ENCODE results near the gene CCDC47. TPM values are rescaled to one million over a fixed set of nuclear protein-coding genes. Genes with fewer than 3 reads are reported as not detected.
A peak's percentile ranks its signal among the peaks of the same experiment; 100 is the strongest.
"Not testable (repeated sequence)": the region's sequence is repeated elsewhere in the genome, so short reads cannot be mapped to it uniquely, and the experiment has no call there.

CCDC47 gene
- total RNA-seq, 2 donors from 2014 or later, result 57.1 to 69.7 TPM

DNA sequence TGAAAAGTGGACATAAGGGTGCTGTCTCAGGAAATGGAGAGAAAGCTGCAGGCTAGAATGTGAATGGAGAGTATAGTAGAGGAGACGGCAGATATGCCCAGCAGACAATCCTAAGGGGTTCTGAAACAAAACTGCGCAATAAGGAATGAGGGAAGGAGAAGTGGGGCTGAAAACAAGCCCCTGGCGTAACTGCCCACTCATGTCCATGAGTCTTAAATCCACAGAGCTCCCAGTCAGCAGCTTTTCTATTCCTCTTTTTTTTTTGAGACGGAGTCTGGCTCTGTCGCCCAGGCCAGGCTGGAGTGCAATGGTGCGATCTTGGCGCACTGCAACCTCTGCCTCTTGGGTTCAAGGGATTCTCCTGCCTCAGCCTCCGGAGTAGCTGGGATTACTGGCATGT is 37.7 kb downstream of the CCDC47 start:
- Histone ChIP-seq H3K4me1 (peaks cover 0 to 7% of the 10 kb centered on the region in 2 donors), H3K9me3 (no peaks in the 10 kb centered on the region)
- TF ChIP-seq, protein P1, sequence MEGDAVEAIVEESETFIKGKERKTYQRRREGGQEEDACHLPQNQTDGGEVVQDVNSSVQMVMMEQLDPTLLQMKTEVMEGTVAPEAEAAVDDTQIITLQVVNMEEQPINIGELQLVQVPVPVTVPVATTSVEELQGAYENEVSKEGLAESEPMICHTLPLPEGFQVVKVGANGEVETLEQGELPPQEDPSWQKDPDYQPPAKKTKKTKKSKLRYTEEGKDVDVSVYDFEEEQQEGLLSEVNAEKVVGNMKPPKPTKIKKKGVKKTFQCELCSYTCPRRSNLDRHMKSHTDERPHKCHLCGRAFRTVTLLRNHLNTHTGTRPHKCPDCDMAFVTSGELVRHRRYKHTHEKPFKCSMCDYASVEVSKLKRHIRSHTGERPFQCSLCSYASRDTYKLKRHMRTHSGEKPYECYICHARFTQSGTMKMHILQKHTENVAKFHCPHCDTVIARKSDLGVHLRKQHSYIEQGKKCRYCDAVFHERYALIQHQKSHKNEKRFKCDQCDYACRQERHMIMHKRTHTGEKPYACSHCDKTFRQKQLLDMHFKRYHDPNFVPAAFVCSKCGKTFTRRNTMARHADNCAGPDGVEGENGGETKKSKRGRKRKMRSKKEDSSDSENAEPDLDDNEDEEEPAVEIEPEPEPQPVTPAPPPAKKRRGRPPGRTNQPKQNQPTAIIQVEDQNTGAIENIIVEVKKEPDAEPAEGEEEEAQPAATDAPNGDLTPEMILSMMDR (IDR thresholded peaks at IDR 0.05), result no peak

DNA sequence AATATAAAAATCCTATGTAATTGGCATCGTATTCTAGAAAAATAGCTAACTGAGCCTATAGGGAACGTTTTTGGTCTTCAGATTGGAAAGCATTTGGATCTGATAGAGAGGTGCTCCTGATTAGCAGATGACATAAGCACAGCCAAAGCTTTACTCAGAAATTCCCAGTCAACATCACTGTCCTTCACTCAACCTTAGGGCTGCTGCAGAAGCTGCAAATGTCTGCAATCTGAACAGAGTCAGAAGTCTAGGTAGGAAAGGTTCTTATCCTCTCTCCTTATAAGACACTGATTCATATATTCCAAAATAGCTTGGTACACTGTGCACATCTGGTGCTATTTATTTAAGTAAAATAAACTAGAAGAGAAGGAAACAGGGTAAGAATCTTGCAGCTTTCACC is 51.0 kb downstream of the CCDC47 start:
- DNase-seq (ENCODE audit: low spot score), result no peak
- Histone ChIP-seq H3K36me3 (peaks cover 15% of the 10 kb centered on the region), H3K9me3 (no peaks in the 10 kb centered on the region), H3K27ac (peak overlapping the region in 1 of 2 donors; percentile 42), H3K4me1 (peaks cover 0 to 3% of the 10 kb centered on the region in 2 donors), H3K27me3 (no peaks in the 10 kb centered on the region), H3K4me3 (no peak overlapping the region)
- TF ChIP-seq, protein P1 (IDR thresholded peaks at IDR 0.05), result no peak

More for the DNA sequence above, 37.7 kb downstream of the CCDC47 start:
- Histone ChIP-seq H3K27me3 (no peaks in the 10 kb centered on the region), H3K27ac (no peak overlapping the region), H3K36me3 (no peaks in the 10 kb centered on the region), H3K4me3 (no peak overlapping the region)
- DNase-seq (ENCODE audit: low spot score), result peak; percentile 34

DNA sequence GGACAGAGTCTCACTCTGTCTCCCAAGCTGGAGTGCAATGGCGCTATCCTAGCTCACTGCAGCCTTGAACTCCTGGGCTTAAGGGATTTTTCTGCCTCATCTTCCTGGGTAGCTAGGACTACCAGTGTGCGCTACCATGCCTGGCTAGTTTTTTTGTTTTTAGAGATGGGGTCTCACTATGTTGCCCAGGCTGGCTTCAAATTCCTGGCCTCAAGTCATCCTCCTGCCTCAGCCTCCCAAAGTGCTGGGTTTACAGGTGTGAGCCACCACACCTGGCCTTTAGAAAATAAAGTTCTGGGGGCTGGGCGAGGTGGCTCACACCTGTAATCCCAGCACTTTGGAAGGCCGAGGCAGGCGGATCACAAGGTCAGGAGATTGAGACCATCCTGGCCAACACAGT is 53.2 kb downstream of the CCDC47 start:
- not testable (repeated sequence) for H3K27ac ChIP-seq; H3K9me3 ChIP-seq; H3K36me3 ChIP-seq; DNase-seq (ENCODE audit: low spot score); H3K27me3 ChIP-seq; H3K4me1 ChIP-seq; H3K4me3 ChIP-seq

DNA sequence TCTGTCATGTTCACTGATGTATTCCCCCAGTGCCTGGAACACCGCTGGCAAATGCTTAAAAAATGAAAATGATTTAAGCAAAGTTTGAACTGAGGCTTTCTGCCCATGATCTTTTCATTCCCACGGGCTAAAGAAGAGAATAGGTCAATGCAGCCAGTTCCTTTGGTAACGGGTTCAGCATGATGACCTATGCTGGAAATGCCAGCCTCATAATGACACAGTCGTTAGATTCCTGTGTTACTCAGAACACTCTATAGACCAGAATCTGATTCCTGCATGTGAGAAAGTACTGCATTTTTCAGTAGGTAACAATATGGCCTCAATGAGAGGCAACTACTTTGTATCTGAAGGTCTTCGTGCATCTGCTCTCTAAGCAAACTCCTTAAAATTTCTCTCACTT is 54.4 kb downstream of the CCDC47 start:
- no peak for DNase-seq (ENCODE audit: low spot score)
- no peaks in the 10 kb centered on the region for H3K36me3 ChIP-seq
- TF ChIP-seq, protein P1 (IDR thresholded peaks at IDR 0.05), result no peak
- no peaks in the 10 kb centered on the region for H3K9me3 ChIP-seq
- H3K4me1 ChIP-seq, result peaks cover 0 to 3% of the 10 kb centered on the region in 2 donors
- no peak overlapping the region for H3K4me3 ChIP-seq
- no peak overlapping the region for H3K27ac ChIP-seq
- no peaks in the 10 kb centered on the region for H3K27me3 ChIP-seq

DNA sequence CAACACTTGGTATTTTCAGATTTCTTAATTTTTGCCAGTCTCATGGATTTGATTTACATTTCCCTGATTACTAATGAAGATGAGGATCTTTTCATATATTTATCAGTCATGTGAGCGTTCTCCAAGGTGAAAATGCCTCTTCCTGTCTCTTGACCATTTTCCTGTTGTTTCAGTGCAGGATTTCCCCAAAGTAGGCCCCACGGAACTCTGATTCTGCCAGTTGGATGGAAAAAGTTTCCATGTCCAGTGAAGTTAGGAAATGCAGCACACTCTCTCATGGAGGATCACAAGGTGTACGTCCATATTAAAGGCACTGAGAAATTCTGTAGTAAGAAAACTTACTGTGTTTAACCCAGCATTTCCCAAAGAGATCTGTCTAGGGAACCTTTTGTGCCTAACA is 57.0 kb downstream of the CCDC47 start:
- no peaks in the 10 kb centered on the region for H3K9me3 ChIP-seq
- no peak overlapping the region for H3K27ac ChIP-seq
- H3K27me3 ChIP-seq, result no peaks in the 10 kb centered on the region
- H3K4me1 ChIP-seq, result no peaks in the 10 kb centered on the region
- TF ChIP-seq, protein P1 (IDR thresholded peaks at IDR 0.05), result no peak
- H3K36me3 ChIP-seq, result peaks cover 12% of the 10 kb centered on the region
- no peak overlapping the region for H3K4me3 ChIP-seq
- no peak for DNase-seq (ENCODE audit: low spot score)

DNA sequence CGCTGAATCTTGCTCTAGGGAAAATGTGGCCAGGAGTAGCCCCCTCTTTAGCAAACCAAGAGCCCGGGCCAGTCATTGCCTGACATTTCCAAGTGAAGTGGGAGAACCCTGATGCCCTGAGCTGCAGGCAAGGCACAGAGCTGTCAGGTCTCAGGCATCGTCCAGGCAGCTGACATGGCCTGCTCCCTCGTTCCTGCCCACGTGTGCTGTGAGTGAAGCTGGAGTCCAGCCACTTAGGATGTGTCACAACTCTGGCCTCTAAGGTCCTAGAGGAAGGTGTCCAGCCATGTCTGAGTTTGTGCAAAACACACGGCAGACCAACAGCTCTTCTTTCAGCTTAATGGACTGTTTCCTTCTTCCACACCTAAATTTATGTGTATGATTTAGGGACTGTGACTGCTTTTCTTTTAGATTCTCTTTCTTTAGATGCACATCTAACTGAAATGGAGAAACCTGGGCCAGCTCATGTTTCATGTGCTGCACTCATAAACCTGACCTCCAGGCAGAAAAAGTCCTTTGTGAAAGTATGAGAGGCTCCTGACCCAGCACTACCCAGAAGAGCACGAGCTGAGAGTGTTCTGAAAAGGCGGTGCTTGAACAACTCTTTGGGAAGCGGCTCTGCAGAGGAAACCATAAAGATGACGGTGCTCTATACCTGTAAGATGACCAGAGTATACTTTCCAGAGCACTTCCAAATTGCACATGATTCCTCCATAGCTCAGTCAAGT is 58.7 kb downstream of the CCDC47 start:
- TF ChIP-seq, protein P1 (IDR thresholded peaks at IDR 0.05), result no peak
- Histone ChIP-seq H3K27me3 (no peaks in the 10 kb centered on the region), H3K9me3 (no peaks in the 10 kb centered on the region), H3K27ac (peak overlapping the region; percentile 13 to 50), H3K36me3 (peaks cover 24% of the 10 kb centered on the region), H3K4me1 (no peaks in the 10 kb centered on the region), H3K4me3 (no peak overlapping the region)
- DNase-seq (ENCODE audit: low spot score), result no peak
